ENCODE data around the gene GP1BA. TPM values are rescaled to one million over a fixed set of nuclear protein-coding genes. Genes with fewer than 3 reads are reported as not detected.

Gene GP1BA
- total RNA-seq, 1 experiment from 2014 or later, result not detected

- TF ChIP-seq CREM (CRISPR knock-in tag; IDR thresholded peaks at IDR 0.05) (no peak), USF1 (CRISPR knock-in tag; IDR thresholded peaks at IDR 0.05) (no peak), HMGA2 (CRISPR knock-in tag; IDR thresholded peaks at IDR 0.05) (no peak), ZNF138 (CRISPR knock-in tag; conservative IDR thresholded peaks at IDR 0.05) (no peak), CBFB (CRISPR knock-in tag; IDR thresholded peaks at IDR 0.05; ENCODE audit: low read depth) (no peak)
- TF ChIP-seq, protein P1, sequence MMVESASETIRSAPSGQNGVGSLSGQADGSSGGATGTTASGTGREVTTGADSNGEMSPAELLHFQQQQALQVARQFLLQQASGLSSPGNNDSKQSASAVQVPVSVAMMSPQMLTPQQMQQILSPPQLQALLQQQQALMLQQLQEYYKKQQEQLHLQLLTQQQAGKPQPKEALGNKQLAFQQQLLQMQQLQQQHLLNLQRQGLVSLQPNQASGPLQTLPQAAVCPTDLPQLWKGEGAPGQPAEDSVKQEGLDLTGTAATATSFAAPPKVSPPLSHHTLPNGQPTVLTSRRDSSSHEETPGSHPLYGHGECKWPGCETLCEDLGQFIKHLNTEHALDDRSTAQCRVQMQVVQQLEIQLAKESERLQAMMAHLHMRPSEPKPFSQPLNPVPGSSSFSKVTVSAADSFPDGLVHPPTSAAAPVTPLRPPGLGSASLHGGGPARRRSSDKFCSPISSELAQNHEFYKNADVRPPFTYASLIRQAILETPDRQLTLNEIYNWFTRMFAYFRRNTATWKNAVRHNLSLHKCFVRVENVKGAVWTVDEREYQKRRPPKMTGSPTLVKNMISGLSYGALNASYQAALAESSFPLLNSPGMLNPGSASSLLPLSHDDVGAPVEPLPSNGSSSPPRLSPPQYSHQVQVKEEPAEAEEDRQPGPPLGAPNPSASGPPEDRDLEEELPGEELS (CRISPR knock-in tag; IDR thresholded peaks at IDR 0.05), result no peak
These were observed 50.2 kb downstream of the GP1BA start (continued) for GRCh38 chr17:4982305-4982704.

Small RNA genes within 50 kb of the gene (microRNA-seq; reads per million reads assigned to microRNA genes)
- gene MIR6864 (ENCODE audit: borderline number of aligned reads), result not detected
- not detected for gene MIR6865 (ENCODE audit: borderline number of aligned reads)

Other genes with a start within 250 kb of the GP1BA start
- gene PELP1, start 228.1 kb upstream of the GP1BA start, total RNA-seq (2021), result 177 to 218 TPM (median 178 TPM) in 3 replicates
- gene ARRB2, start 221.6 kb upstream of the GP1BA start, total RNA-seq (2021), result 79.7 to 87.8 TPM (median 81.0 TPM) in 3 replicates
- gene MED11, start 200.8 kb upstream of the GP1BA start, total RNA-seq (2021), result 18.6 to 21.3 TPM (median 21.2 TPM) in 3 replicates
- gene ZMYND15, start 192.4 kb upstream of the GP1BA start, total RNA-seq (2021), result 0.39 to 0.71 TPM (median 0.63 TPM) in 3 replicates
- 3.2 to 3.8 TPM (median 3.5 TPM) in 3 replicates for gene CXCL16, start 192.3 kb upstream of the GP1BA start, total RNA-seq (2021)
- not detected in 3 replicates for gene TM4SF5, start 160.4 kb upstream of the GP1BA start, total RNA-seq (2021)
- gene VMO1, start 145.9 kb upstream of the GP1BA start, total RNA-seq (2021), result 1.2 to 2.1 TPM (median 1.7 TPM) in 3 replicates
- 0.41 to 0.44 TPM in 2 of 3 replicates, not detected in the other for gene GLTPD2, start 143.3 kb upstream of the GP1BA start, total RNA-seq (2021)
- 294 to 305 TPM (median 296 TPM) in 3 replicates for gene PSMB6, start 136.1 kb upstream of the GP1BA start, total RNA-seq (2021)
- 51.3 to 64.9 TPM (median 52.1 TPM) in 3 replicates for gene PLD2, start 125.1 kb upstream of the GP1BA start, total RNA-seq (2021)
- 92.1 to 105 TPM (median 96.2 TPM) in 3 replicates for gene MINK1, start 98.9 kb upstream of the GP1BA start, total RNA-seq (2021)
- 8.2 to 8.7 TPM (median 8.7 TPM) in 3 replicates for gene C17orf107, start 32.7 kb upstream of the GP1BA start, total RNA-seq (2021)
- gene CHRNE, start 29.2 kb upstream of the GP1BA start, total RNA-seq (2021), result 0.64 to 0.78 TPM (median 0.70 TPM) in 3 replicates
- 73.7 to 83.3 TPM (median 76.8 TPM) in 3 replicates for gene SLC25A11, start 7.8 kb downstream of the GP1BA start, total RNA-seq (2021)
- gene RNF167, start 8.0 kb downstream of the GP1BA start, total RNA-seq (2021), result 121 to 143 TPM (median 122 TPM) in 3 replicates
- 1,289 to 1,315 TPM (median 1,307 TPM) in 3 replicates for gene PFN1, start 16.3 kb downstream of the GP1BA start, total RNA-seq (2021)
- gene ENO3, start 18.8 kb downstream of the GP1BA start, total RNA-seq (2021), result 30.9 to 40.3 TPM (median 37.7 TPM) in 3 replicates
- 97.3 to 103 TPM (median 101 TPM) in 3 replicates for gene SPAG7, start 35.5 kb downstream of the GP1BA start, total RNA-seq (2021)
- gene CAMTA2, start 55.4 kb downstream of the GP1BA start, total RNA-seq (2021), result 9.2 to 14.2 TPM (median 12.3 TPM) in 3 replicates
- gene INCA1, start 65.2 kb downstream of the GP1BA start, total RNA-seq (2021), result 0.61 to 1.1 TPM (median 1.1 TPM) in 3 replicates
- gene KIF1C, start 65.7 kb downstream of the GP1BA start, total RNA-seq (2021), result 112 to 130 TPM (median 115 TPM) in 3 replicates
- gene SLC52A1, start 103.1 kb downstream of the GP1BA start, total RNA-seq (2021), result 0.78 to 1.1 TPM (median 0.99 TPM) in 3 replicates
- 0.39 to 0.71 TPM (median 0.66 TPM) in 3 replicates for gene ZFP3, start 146.2 kb downstream of the GP1BA start, total RNA-seq (2021)
- 19.2 to 23.1 TPM (median 21.7 TPM) in 3 replicates for gene ZNF232, start 179.6 kb downstream of the GP1BA start, total RNA-seq (2021)
- 0.20 to 0.25 TPM (median 0.23 TPM) in 3 replicates for gene USP6, start 183.8 kb downstream of the GP1BA start, total RNA-seq (2021)